Prostate gland (tissue), 2 donors: ENCODE data around the gene EDEM1. TPM values are rescaled to one million over a fixed set of nuclear protein-coding genes. Genes with fewer than 3 reads are reported as not detected.

Source experiments
- DNase-seq: peaks from one replicate; pipeline ENCODE4 v3.0.0-alpha.2; 2019; ENCODE audit warnings: low spot score
- H3K27ac ChIP-seq, 2 donors: fragments of 200-600 bp; sonication (generic); 2 replicates each; pipeline ENCODE4 v1.5.1; 2017 to 2019
- H3K27me3 ChIP-seq: fragments of 200-600 bp; sonication (generic); replicated peaks from 2 replicates; pipeline ENCODE4 v1.5.1; 2019; ENCODE audit not compliant: insufficient read depth
- H3K36me3 ChIP-seq, 2 donors: fragments of 200-600 bp; sonication (generic); 1 replicate in 1 of 2; 2 replicates in 1 of 2; pipeline versions ENCODE4 v1.5.1 to v1.8.1; 2017 to 2019
- H3K4me1 ChIP-seq: fragments of 200-600 bp; sonication (generic); replicated peaks from 2 replicates; pipeline ENCODE4 v1.5.1; 2019
- H3K4me3 ChIP-seq, 2 donors: fragments of 200-600 bp; sonication (generic); 2 replicates each; pipeline ENCODE4 v1.5.1; 2017 to 2019
- H3K9me3 ChIP-seq: fragments of 200-600 bp; sonication (generic); 2 replicates; pipeline ENCODE4 v1.5.1; 2017
- POLR2A ChIP-seq: fragments of 450-650 bp; IDR thresholded peaks from one replicate; pipeline ENCODE4 v1.6.1; 2016; ENCODE audit warnings: antibody characterized with exemption, mild to moderate bottlenecking
- POLR2AphosphoS5 ChIP-seq: sonication (generic); formaldehyde crosslinking; IDR thresholded peaks from one replicate; pipeline ENCODE4 v1.6.1; 2017; ENCODE audit warnings: antibody characterized with exemption
- WGBS: methylation state at CpG from one replicate; pipeline ENCODE4 v1.1.5; 2018; 5-methylcytosine and 5-hydroxymethylcytosine counted together
- intact Hi-C: fragments of 100-400 bp; cut with DNase I; formaldehyde crosslinking; loops from one replicate; pipeline ENCODE4 v1.14.2; 2022
- total RNA-seq, 2 donors: library from RNA; depleted of rRNA; stranded (reverse); fragments of >200 nt; gene quantifications; one replicate each; pipeline ENCODE4 v1.1.0, GENCODE V29; 2016
- TF ChIP-seq, protein P1 (sequence below), 4 experiments: fragments of 200-600 bp in 2 of 4; fragments of 450-650 bp in 2 of 4; sonication (generic) in 2 of 4; IDR thresholded peaks; 1 replicate in 3 of 4; 2 replicates in 1 of 4; pipeline ENCODE4 v1.5.1; 2016 to 2019; ENCODE audit warnings: antibody characterized with exemption in 4 of 4, mild to moderate bottlenecking in 2 of 4, moderate library complexity in 2 of 4

The EDEM1 gene
- total RNA-seq, 2 donors from 2014 or later, result 40.5 to 63.1 TPM

DNA sequence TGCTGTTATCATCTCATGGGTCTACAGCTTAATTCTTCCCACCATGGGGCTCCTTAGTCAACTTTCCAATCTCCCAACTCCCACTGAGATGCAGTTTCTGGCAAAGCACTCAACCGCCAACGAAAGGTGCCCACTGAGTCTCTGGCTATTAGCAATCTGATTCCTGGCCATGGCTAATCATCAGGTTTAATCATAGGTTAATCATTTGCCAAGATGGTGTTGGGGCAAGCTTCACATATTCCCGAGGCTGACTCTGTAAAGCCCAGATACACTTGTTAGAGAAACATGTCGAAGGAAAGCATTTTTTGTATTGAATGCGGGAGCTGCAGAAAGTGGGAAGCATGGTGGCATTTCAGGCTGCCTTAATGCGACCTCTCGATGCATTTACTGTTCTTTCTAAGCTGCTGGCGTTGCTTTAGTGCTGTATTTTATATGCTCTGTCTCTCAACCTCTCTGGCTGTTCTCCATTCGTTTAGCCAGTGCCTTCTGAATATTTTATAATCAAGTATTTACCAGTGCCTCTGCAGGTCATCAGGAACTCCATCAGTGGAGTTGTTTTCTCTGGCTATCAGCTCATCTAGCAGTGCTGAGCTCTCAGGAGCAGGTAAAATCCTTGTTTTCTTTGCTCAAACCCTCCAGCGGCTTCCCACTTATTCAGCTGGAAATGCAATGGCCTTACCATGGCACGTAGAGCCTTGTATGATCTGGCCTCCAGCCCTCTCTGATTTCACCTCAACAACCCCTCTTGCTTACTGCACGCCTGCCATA is 67.0 kb downstream of the EDEM1 start:
- TF ChIP-seq POLR2A, result no peak
- TF ChIP-seq POLR2AphosphoS5, result no peak
- TF ChIP-seq, protein P1, sequence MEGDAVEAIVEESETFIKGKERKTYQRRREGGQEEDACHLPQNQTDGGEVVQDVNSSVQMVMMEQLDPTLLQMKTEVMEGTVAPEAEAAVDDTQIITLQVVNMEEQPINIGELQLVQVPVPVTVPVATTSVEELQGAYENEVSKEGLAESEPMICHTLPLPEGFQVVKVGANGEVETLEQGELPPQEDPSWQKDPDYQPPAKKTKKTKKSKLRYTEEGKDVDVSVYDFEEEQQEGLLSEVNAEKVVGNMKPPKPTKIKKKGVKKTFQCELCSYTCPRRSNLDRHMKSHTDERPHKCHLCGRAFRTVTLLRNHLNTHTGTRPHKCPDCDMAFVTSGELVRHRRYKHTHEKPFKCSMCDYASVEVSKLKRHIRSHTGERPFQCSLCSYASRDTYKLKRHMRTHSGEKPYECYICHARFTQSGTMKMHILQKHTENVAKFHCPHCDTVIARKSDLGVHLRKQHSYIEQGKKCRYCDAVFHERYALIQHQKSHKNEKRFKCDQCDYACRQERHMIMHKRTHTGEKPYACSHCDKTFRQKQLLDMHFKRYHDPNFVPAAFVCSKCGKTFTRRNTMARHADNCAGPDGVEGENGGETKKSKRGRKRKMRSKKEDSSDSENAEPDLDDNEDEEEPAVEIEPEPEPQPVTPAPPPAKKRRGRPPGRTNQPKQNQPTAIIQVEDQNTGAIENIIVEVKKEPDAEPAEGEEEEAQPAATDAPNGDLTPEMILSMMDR (IDR thresholded peaks at IDR 0.05), result no peak
- Histone ChIP-seq H3K9me3 (no peaks in the 10 kb centered on the region), H3K4me3 (no peak overlapping the region), H3K27ac (no peak overlapping the region), H3K4me1 (no peaks in the 10 kb centered on the region), H3K36me3 (no peaks in the 10 kb centered on the region), H3K27me3 (no peaks in the 10 kb centered on the region)
- intact Hi-C loops, result no loop called here
- 85% methylated on average over 12 of the region's 12 CpGs for WGBS
- no peak for DNase-seq

DNA sequence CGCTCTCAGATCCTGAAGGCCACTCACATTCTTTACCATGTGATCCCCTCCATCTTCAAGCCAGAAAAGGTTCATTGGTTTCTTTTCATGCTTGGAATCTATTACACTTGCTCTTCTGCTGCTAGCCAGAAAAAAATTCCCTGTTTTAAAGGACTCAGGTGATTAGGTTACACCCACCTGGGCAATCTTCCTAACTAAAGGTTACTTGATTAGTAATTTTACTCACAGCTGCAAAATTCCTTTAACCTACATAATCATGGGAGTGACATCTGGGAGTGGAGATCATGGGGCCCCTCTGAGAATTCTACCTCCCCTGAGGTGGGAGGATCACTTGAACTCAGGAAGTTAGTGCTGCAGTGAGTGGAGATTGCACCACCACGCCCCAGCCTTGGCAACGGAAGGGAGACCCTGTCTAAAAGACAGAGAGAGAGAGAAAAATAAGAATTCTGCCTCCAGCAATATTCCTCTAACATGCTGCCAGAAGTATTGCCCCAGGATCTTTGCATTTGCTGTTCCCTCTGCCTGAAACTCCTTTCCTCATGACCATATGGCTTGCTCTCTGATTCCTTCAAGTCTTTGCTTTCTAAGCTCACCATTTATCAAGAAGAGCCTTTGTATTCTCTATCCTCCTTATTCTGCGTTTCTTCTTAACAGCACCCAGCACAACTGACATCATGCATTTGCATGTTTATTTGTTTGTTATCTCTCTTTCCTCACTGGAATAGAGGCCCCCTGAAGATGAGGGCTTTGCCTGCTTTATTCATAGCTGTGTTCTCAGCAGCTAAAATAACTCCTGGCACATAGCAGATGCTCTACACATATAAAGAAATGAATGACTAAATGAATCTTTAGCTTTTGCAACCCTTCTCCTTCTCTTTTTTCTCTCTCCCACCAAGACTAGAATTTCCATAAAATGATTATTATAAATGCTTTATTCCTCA is 68.2 kb downstream of the EDEM1 start:
- Histone ChIP-seq H3K27me3 (no peaks in the 10 kb centered on the region), H3K27ac (no peak overlapping the region), H3K4me3 (no peak overlapping the region), H3K36me3 (no peaks in the 10 kb centered on the region), H3K4me1 (no peaks in the 10 kb centered on the region), H3K9me3 (no peaks in the 10 kb centered on the region)
- TF ChIP-seq POLR2A (no peak), POLR2AphosphoS5 (no peak)
- TF ChIP-seq, protein P1 (IDR thresholded peaks at IDR 0.05), result no peak
- intact Hi-C loops, result no loop called here
- DNase-seq, result no peak
- WGBS, result 62% methylated on average over 4 of the region's 4 CpGs

DNA sequence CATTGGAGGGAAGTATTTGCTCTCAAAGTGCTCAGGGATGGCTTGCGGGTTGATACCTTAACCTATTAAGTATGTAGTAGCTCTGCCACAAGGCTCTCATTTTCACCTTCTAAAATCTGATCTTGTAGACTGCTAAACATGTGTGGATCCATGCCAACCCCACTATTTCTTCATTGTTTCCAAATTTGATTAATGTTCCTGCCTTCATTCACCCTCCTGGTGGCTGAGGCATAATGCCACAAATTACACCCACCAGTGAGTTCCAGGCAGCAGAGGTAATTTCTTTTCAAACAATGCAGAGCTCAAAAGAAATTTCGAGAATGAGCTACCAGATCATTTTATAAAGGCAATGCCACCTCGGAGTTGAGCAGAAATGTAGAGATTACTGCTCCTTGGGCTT is 71.0 kb downstream of the EDEM1 start:
- 81% methylated on average over 3 of the region's 3 CpGs for WGBS
- H3K36me3 ChIP-seq, result no peaks in the 10 kb centered on the region
- H3K9me3 ChIP-seq, result no peaks in the 10 kb centered on the region
- intact Hi-C loops, result no loop called here
- H3K4me1 ChIP-seq, result no peaks in the 10 kb centered on the region
- DNase-seq, result no peak
- no peak overlapping the region for H3K4me3 ChIP-seq
- no peak overlapping the region for H3K27ac ChIP-seq
- no peaks in the 10 kb centered on the region for H3K27me3 ChIP-seq
- no peak for TF ChIP-seq POLR2A

DNA sequence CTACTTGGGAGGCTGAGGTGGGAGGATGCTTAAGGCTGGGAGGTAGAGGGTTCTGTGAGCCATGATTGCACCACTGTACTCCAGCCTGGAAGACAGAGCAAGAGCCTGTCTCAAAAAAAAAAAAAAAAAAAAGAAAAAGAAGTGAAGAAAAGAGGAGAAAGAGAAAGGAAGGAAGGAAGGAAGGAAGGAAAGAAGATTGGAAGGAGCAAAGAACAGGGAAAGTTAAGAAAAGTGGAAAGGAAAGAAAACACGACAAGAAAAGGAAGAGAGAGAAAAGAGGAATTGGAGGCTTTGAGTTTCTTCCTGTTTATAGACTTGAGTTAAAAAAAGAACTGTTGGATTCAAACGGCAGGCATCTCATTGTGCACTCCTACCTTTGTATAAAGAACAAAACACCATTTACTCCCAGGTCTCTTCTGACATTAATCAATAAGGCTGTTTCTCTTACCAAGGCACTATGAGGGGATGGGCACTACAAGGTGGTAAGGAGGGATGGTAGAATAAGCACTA is 73.5 kb downstream of the EDEM1 start:
- TF ChIP-seq POLR2A (no peak), POLR2AphosphoS5 (no peak)
- TF ChIP-seq, protein P1 (IDR thresholded peaks at IDR 0.05), result no peak
- H3K27me3 ChIP-seq, result no peaks in the 10 kb centered on the region
- H3K9me3 ChIP-seq, result no peaks in the 10 kb centered on the region
- no peak overlapping the region for H3K4me3 ChIP-seq
- H3K4me1 ChIP-seq, result no peaks in the 10 kb centered on the region
- WGBS, result 29% methylated on average over 2 of the region's 2 CpGs
- no peak overlapping the region for H3K27ac ChIP-seq
- intact Hi-C loops, result no loop called here
- DNase-seq, result no peak
- H3K36me3 ChIP-seq, result no peaks in the 10 kb centered on the region

DNA sequence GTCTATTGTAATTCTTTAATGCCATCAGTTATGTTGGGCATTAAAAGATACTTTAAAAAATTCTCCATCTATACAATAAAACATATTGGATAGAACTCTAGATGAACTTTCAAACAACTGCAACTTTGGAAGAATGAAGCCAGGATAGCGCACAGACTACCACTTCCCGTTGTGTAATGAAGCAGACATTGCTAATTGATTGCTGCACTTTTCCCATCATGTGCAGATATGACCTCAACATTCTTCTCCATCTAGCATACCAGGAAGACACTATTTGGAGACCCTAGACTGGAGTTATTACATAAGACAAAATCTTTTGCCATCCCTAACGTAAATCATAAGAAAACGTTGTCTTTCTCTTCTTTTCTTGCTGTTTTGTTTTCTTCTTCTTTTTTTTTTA is 75.0 kb downstream of the EDEM1 start:
- Histone ChIP-seq H3K4me1 (no peaks in the 10 kb centered on the region), H3K4me3 (no peak overlapping the region), H3K27ac (no peak overlapping the region), H3K27me3 (no peaks in the 10 kb centered on the region), H3K9me3 (no peaks in the 10 kb centered on the region), H3K36me3 (no peaks in the 10 kb centered on the region)
- no peak for TF ChIP-seq POLR2AphosphoS5
- TF ChIP-seq, protein P1 (IDR thresholded peaks at IDR 0.05), result no peak
- TF ChIP-seq POLR2A, result no peak
- no peak for DNase-seq
- WGBS, result 92% methylated on average over 4 of the region's 4 CpGs
- intact Hi-C loops, result no loop called here
